Measurements from ENCODE around the gene MYPOP. TPM values are rescaled to one million over a fixed set of nuclear protein-coding genes. Genes with fewer than 3 reads are reported as not detected.

MYPOP gene
- total and polyA plus RNA-seq, 2 of the 13 experiments (the other 11 are each of a cell fraction or from before 2014, with no cell fraction given), result 2.3 to 2.7 TPM

DNA sequence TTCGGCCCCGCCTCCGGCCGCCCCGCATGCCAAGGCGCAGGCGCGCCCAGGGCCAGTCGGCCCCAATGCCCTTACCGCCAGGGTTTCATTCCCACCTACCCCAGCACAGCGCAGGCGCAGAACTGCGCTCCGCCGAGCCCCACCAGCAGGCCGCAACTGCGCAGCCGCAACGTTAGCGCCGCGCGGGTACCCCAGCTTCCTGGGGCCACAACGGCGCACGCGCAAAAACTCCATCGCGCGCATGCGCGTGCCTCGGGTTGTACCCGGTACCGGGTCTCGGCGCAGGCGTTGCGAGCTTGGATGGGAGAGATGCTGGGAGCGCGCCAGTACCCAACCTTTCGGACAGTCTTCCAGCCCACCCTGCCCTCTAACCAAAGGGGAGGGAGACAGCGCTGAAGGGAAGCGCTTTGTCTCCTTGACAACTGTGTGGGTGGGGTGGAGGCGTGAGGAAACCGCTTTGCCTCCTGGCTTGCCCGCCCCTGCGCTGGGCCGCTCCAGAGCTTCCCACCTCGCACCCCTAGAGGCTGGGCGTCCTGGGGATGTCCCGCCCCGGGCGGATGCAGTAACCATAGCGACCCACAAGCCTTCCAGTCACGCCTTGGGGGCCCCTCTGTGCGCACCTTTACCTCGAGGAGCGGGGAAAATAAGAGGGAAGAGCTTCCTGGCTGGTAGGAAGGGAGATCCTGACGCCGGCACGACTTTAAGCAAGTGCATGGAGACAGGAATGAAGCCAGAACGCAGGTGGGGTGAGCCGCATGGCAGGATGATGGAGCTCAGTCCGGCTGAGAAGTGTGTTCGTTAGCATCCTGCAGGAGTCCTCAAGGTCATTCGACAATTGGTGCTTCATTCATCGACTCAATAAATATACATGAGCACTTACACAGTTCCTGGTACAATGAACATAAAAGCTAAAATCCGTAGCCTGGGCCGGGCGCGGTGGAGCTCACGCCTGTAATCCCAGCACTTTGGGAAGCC lies 525 bp upstream of the MYPOP start (continued):
- TF ChIP-seq, protein P1, sequence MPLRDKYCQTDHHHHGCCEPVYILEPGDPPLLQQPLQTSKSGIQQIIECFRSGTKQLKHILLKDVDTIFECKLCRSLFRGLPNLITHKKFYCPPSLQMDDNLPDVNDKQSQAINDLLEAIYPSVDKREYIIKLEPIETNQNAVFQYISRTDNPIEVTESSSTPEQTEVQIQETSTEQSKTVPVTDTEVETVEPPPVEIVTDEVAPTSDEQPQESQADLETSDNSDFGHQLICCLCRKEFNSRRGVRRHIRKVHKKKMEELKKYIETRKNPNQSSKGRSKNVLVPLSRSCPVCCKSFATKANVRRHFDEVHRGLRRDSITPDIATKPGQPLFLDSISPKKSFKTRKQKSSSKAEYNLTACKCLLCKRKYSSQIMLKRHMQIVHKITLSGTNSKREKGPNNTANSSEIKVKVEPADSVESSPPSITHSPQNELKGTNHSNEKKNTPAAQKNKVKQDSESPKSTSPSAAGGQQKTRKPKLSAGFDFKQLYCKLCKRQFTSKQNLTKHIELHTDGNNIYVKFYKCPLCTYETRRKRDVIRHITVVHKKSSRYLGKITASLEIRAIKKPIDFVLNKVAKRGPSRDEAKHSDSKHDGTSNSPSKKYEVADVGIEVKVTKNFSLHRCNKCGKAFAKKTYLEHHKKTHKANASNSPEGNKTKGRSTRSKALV (CRISPR knock-in tag; IDR thresholded peaks at IDR 0.05), result peak; percentile 45; the same call in 1 of the 2 replicates
- TF ChIP-seq SMAD1 (CRISPR knock-in tag; IDR thresholded peaks at IDR 0.05; ENCODE audit: borderline replicate concordance, low read depth) (0 out of 2 replicates have a peak, but pooled peaks have one; percentile 39), BCL3 (CRISPR knock-in tag; IDR thresholded peaks at IDR 0.05) (peak; percentile 75; the same call in 1 of the 2 replicates), ZNF720 (CRISPR knock-in tag; IDR thresholded peaks at IDR 0.05) (no peak), ZNF564 (CRISPR knock-in tag; IDR thresholded peaks at IDR 0.05) (no peak), MLX (CRISPR knock-in tag; IDR thresholded peaks at IDR 0.05) (0 out of 2 replicates have a peak, but pooled peaks have one; percentile 28), ZNF580 (CRISPR knock-in tag; IDR thresholded peaks at IDR 0.05; ENCODE audit: borderline replicate concordance, low read depth) (peak; percentile 50; the same call in 1 of the 2 replicates), PRDM10 (CRISPR knock-in tag; IDR thresholded peaks at IDR 0.05; ENCODE audit: low read depth) (peak; percentile 67; the same call in 1 of the 2 replicates), SPEN (CRISPR knock-in tag; IDR thresholded peaks at IDR 0.05; ENCODE audit: low read depth) (peak; percentile 60), POLR2AphosphoS5 (IDR thresholded peaks at IDR 0.05; ENCODE audit: low read depth, low read length) (peak; percentile 70), SRY (CRISPR knock-in tag; IDR thresholded peaks at IDR 0.05) (no peak; the same call in 1 of the 2 replicates), ZNF7 (CRISPR knock-in tag; IDR thresholded peaks at IDR 0.05) (no peak), NCOA2 (CRISPR knock-in tag; IDR thresholded peaks at IDR 0.05) (no peak), ZNF33B (CRISPR knock-in tag; IDR thresholded peaks at IDR 0.05) (peak; percentile 45; the same call in 1 of the 2 replicates), HCFC1 (IDR thresholded peaks at IDR 0.05; ENCODE audit: low read depth, low read length) (0 out of 2 replicates have a peak, but pooled peaks have one; percentile 20), KLF9 (CRISPR knock-in tag; IDR thresholded peaks at IDR 0.05; ENCODE audit: low read depth) (no peak), NCOR1 (IDR thresholded peaks at IDR 0.05; ENCODE audit: borderline replicate concordance, low read length) (no peak), RFX5 (IDR thresholded peaks at IDR 0.05; ENCODE audit: low read depth, low read length) (no peak), MEIS2 (CRISPR knock-in tag; IDR thresholded peaks at IDR 0.05) (no peak)
- TF ChIP-seq, protein P2, sequence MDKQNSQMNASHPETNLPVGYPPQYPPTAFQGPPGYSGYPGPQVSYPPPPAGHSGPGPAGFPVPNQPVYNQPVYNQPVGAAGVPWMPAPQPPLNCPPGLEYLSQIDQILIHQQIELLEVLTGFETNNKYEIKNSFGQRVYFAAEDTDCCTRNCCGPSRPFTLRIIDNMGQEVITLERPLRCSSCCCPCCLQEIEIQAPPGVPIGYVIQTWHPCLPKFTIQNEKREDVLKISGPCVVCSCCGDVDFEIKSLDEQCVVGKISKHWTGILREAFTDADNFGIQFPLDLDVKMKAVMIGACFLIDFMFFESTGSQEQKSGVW (CRISPR knock-in tag; IDR thresholded peaks at IDR 0.05; ENCODE audit: borderline replicate concordance), result no peak
